ENCODE data around the gene SKIDA1.
A peak's percentile ranks its signal among the peaks of the same experiment; 100 is the strongest.

The SKIDA1 gene

GRCh38 chr10:21496343-21497176 lies 28.9 kb downstream of the SKIDA1 start:
- DNase-seq (ENCODE audit: low read depth) = no peak
- peak overlapping the region; percentile 79 for H3K4me3 ChIP-seq (ENCODE audit: low read length)
- TF ChIP-seq CTCF (conservative IDR thresholded peaks at IDR 0.05; ENCODE audit: low read depth, low read length) = peak; percentile 31

GRCh38 chr10:21495752-21496342 lies 29.6 kb downstream of the SKIDA1 start:
- no peak for DNase-seq (ENCODE audit: low read depth)
- H3K4me3 ChIP-seq (ENCODE audit: low read length) = peak overlapping the region; percentile 79
- peak; percentile 73 for TF ChIP-seq CTCF (conservative IDR thresholded peaks at IDR 0.05; ENCODE audit: low read depth, low read length)

- no peak for DNase-seq (ENCODE audit: low read depth)
- peak overlapping the region; percentile 79 for H3K4me3 ChIP-seq (ENCODE audit: low read length)
- TF ChIP-seq CTCF (conservative IDR thresholded peaks at IDR 0.05; ENCODE audit: low read depth, low read length) = no peak
Measured at GRCh38 chr10:21495002-21495751, 30.3 kb downstream of the SKIDA1 start.

- DNase-seq (ENCODE audit: low read depth) = no peak
- peak; percentile 11 for TF ChIP-seq CTCF (conservative IDR thresholded peaks at IDR 0.05; ENCODE audit: low read depth, low read length)
- H3K4me3 ChIP-seq (ENCODE audit: low read length) = peak overlapping the region; percentile 79
Measured at GRCh38 chr10:21494191-21495001, 31.1 kb downstream of the SKIDA1 start.

- no peak for DNase-seq (ENCODE audit: low read depth)
- TF ChIP-seq CTCF (conservative IDR thresholded peaks at IDR 0.05; ENCODE audit: low read depth, low read length) = no peak
- no peak overlapping the region for H3K4me3 ChIP-seq (ENCODE audit: low read length)
Measured at GRCh38 chr10:21493784-21494183, 31.7 kb downstream of the SKIDA1 start.

GRCh38 chr10:21492421-21492820 lies 33.1 kb downstream of the SKIDA1 start:
- TF ChIP-seq CTCF (conservative IDR thresholded peaks at IDR 0.05; ENCODE audit: low read depth, low read length) = no peak
- no peak overlapping the region for H3K4me3 ChIP-seq (ENCODE audit: low read length)
- DNase-seq (ENCODE audit: low read depth) = no peak

All from retinal pigment epithelial cell (primary cell).